ENCODE measurements around the gene CR1L. TPM values are rescaled to one million over a fixed set of nuclear protein-coding genes. Genes with fewer than 3 reads are reported as not detected.
A peak's percentile ranks its signal among the peaks of the same experiment; 100 is the strongest.

The CR1L gene
- total and polyA plus RNA-seq, 9 of the 15 experiments (the other 6 are each of a cell fraction or from before 2014, with no cell fraction given), result 10.1 to 74.8 (median 34.3) TPM

- TF ChIP-seq UBTF (IDR thresholded peaks at IDR 0.05; ENCODE audit: borderline replicate concordance in 1 of 2, low read depth in 2 of 2, low read length in 2 of 2) (no peak), RFX1 (IDR thresholded peaks at IDR 0.05) (no peak), CCNT2 (IDR thresholded peaks at IDR 0.05; ENCODE audit: borderline replicate concordance, extremely low read depth, insufficient read length, low read depth, low read length) (no peak), TAL1 (IDR thresholded peaks at IDR 0.05) (no peak), ARID2 (IDR thresholded peaks at IDR 0.05) (no peak), CREB1 (IDR thresholded peaks at IDR 0.05) (0 out of 2 replicates have a peak, but pooled peaks have one; percentile 15), CREB1 (CRISPR knock-in tag; IDR thresholded peaks at IDR 0.05) (no peak), ESRRA (IDR thresholded peaks at IDR 0.05; ENCODE audit: borderline replicate concordance, low read depth) (no peak), POLR2H (tag; IDR thresholded peaks at IDR 0.05; ENCODE audit: low read depth) (peak; percentile 76; the same call in 1 of the 2 replicates), SPI1 (IDR thresholded peaks at IDR 0.05; ENCODE audit: borderline replicate concordance, low read depth, low read length) (no peak), NFE2L1 (tag; IDR thresholded peaks at IDR 0.05; ENCODE audit: borderline replicate concordance, low read depth) (0 out of 2 replicates have a peak, but pooled peaks have one; percentile 3), GABPA (tag; conservative IDR thresholded peaks at IDR 0.05; ENCODE audit: low read depth) (no peak), PREB (CRISPR knock-in tag; IDR thresholded peaks at IDR 0.05) (0 out of 2 replicates have a peak, but pooled peaks have one; percentile 31), BCL6 (CRISPR knock-in tag; IDR thresholded peaks at IDR 0.05) (no peak), CHCHD3 (CRISPR knock-in tag; IDR thresholded peaks at IDR 0.05) (0 out of 2 replicates have a peak, but pooled peaks have one; percentile 44), C11orf30 (IDR thresholded peaks at IDR 0.05; ENCODE audit: low read depth) (peak; percentile 36; the same call in 1 of the 2 replicates), EHMT2 (IDR thresholded peaks at IDR 0.05) (no peak), ZNF589 (CRISPR knock-in tag; IDR thresholded peaks at IDR 0.05; ENCODE audit: low read depth) (peak; percentile 72), RBM17 (IDR thresholded peaks at IDR 0.05; ENCODE audit: borderline replicate concordance, low read depth, low read length) (no peak), ELF4 (CRISPR knock-in tag; IDR thresholded peaks at IDR 0.05) (no peak), ATF3 (IDR thresholded peaks at IDR 0.05) (no peak), ATF3 (CRISPR knock-in tag; conservative IDR thresholded peaks at IDR 0.05) (peak; percentile 23; the same call in 1 of the 2 replicates), MYNN (IDR thresholded peaks at IDR 0.05) (no peak; the same call in 1 of the 2 replicates), MYNN (CRISPR knock-in tag; IDR thresholded peaks at IDR 0.05) (no peak), E2F3 (CRISPR knock-in tag; IDR thresholded peaks at IDR 0.05) (no peak), NFIC (IDR thresholded peaks at IDR 0.05) (no peak)
Observed at GRCh38 chr1:207605444-207606361, 39.2 kb upstream of the CR1L start (continued).

Measured in K562 (cell line).